Keratinocyte (primary cell): ENCODE results near the gene SEC24C.

Experiments
- CTCF ChIP-seq, 3 experiments: IDR thresholded peaks in 1 of 3; conservative IDR thresholded peaks in 1 of 3; optimal IDR thresholded peaks in 1 of 3; 2 replicates in 2 of 3; 3 replicates in 1 of 3; pipeline versions ENCODE3 to v1.5.1; 2011; ENCODE audit warnings: low read length in 3 of 3, mild to moderate bottlenecking in 3 of 3, moderate library complexity in 2 of 3, control low read depth in 1 of 3, inconsistent platforms in 1 of 3; ENCODE audit not compliant: insufficient read depth in 2 of 3; ENCODE audit errors: extremely low read depth in 1 of 3
- EZH2 ChIP-seq: IDR thresholded peaks from one replicate; pipeline ENCODE4 v1.6.1; 2012; ENCODE audit warnings: inconsistent platforms, mild to moderate bottlenecking, low read length, moderate library complexity

DNA sequence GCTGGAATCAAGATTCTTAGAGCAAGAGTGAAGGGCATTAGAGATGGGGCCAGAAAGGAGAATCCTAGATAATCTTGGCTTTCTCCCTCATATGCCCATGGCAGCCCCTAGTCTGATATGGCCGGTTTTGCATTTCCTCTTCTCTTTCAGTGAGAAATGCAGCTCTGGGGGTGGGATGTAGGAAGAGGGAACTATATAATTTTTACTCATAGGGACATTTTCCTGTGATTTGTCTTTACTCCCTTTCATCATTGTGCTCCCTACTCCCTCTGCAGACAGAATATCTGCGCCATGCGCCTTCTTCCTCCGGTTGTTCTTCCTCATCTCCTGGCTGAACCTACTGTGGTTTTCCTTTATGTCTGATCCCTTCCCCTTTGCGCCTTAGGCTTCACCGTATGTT lies 20.9 kb downstream of the SEC24C start:
- TF ChIP-seq CTCF (optimal IDR thresholded peaks at IDR 0.05 in 1 of 3, IDR thresholded peaks at IDR 0.05 in 1 of 3, conservative IDR thresholded peaks at IDR 0.05 in 1 of 3; ENCODE audit: extremely low read depth in 1 of 3, insufficient read depth in 2 of 3, low read length in 3 of 3) = no peak
- no peak for TF ChIP-seq EZH2
